ENCODE results near the gene GNL3L. TPM values are rescaled to one million over a fixed set of nuclear protein-coding genes. Genes with fewer than 3 reads are reported as not detected.
A peak's percentile ranks its signal among the peaks of the same experiment; 100 is the strongest.
"Not testable (repeated sequence)": the region's sequence is repeated elsewhere in the genome, so short reads cannot be mapped to it uniquely, and the experiment has no call there.

GNL3L gene
- 10 to 100 TPM in 4 of 6 experiments, 1 to 10 TPM in 2; 7.8 to 14.0 (median 11.9) TPM for total RNA-seq
- long read RNA-seq, partial matches to known transcripts = 0 of 1 reads
- long read RNA-seq, other reads (novel, unspliced or antisense) = 1 of 1 reads

- H3K27me3 ChIP-seq = no peaks in the 10 kb centered on the region
- H3K27ac ChIP-seq = peak within 1 kb of the TSS; percentile 61 to 64 (median 63)
- peak; percentile 88 to 93 (median 89) for DNase-seq
- TF ChIP-seq POLR2A (IDR thresholded peaks at IDR 0.05) (peak; percentile 45), CTCF (IDR thresholded peaks at IDR 0.05) (no peak)
- H3K9me3 ChIP-seq = no peaks in the 10 kb centered on the region
- no peaks in the 10 kb centered on the region for H3K36me3 ChIP-seq
- ATAC-seq = peak; percentile 94 to 96 (median 96)
- 27% methylated on average over 13 of the region's 51 CpGs for WGBS (ENCODE audit: insufficient coverage, low coverage, low lambda C conversion rate, missing lambda C conversion rate)
- peaks cover 0 to 3% (median 0%) of the 10 kb centered on the region in 4 donors for H3K4me1 ChIP-seq
- intact Hi-C loops (cut with DNase I) = no loop called here
- H3K4me3 ChIP-seq = peak within 1 kb of the TSS; percentile 49 to 71 (median 68)
Measured at GRCh38 chrX:54529552-54530356, at the start of gene GNL3L. Gene GNL3L (plus strand): TSS chrX:54530219. CDS start chrX:54532567, 2,348 bp downstream.

GRCh38 chrX:54482839-54483593, 47.0 kb upstream of the GNL3L start:
- Histone ChIP-seq H3K4me3 (no peak overlapping the region), H3K27ac (no peak overlapping the region), H3K27me3 (no peaks in the 10 kb centered on the region), H3K4me1 (no peaks in the 10 kb centered on the region), H3K9me3 (no peaks in the 10 kb centered on the region), H3K36me3 (no peaks in the 10 kb centered on the region)
- ATAC-seq (no peak), DNase-seq (no peak)
- 41% methylated on average over 7 of the region's 21 CpGs for WGBS (ENCODE audit: insufficient coverage, low coverage, low lambda C conversion rate, missing lambda C conversion rate)
- no peak for TF ChIP-seq CTCF (IDR thresholded peaks at IDR 0.05)
- no peak for TF ChIP-seq POLR2A (IDR thresholded peaks at IDR 0.05)
- intact Hi-C loops (cut with DNase I) = no loop called here

- Histone ChIP-seq H3K9me3 (no peaks in the 10 kb centered on the region), H3K27me3 (no peaks in the 10 kb centered on the region), H3K36me3 (no peaks in the 10 kb centered on the region), H3K27ac (no peak overlapping the region), H3K4me3 (no peak overlapping the region), H3K4me1 (no peaks in the 10 kb centered on the region)
- TF ChIP-seq POLR2A (IDR thresholded peaks at IDR 0.05) = no peak
- TF ChIP-seq CTCF (IDR thresholded peaks at IDR 0.05) = no peak
- DNase-seq = no peak
- intact Hi-C loops (cut with DNase I) = no loop called here
- ATAC-seq = no peak
- 78% methylated on average over 8 of the region's 9 CpGs for WGBS (ENCODE audit: insufficient coverage, low coverage, low lambda C conversion rate, missing lambda C conversion rate)
Measured at GRCh38 chrX:54483946-54484345, 46.1 kb upstream of the GNL3L start.

- Histone ChIP-seq H3K9me3 (no peaks in the 10 kb centered on the region), H3K36me3 (no peaks in the 10 kb centered on the region), H3K4me1 (no peaks in the 10 kb centered on the region), H3K27ac (no peak overlapping the region), H3K27me3 (no peaks in the 10 kb centered on the region), H3K4me3 (no peak overlapping the region)
- WGBS (ENCODE audit: insufficient coverage, low coverage, low lambda C conversion rate, missing lambda C conversion rate) = 27% methylated on average over 3 of the region's 3 CpGs
- ATAC-seq (no peak), DNase-seq (no peak)
- intact Hi-C loops (cut with DNase I) = no loop called here
- no peak for TF ChIP-seq CTCF (IDR thresholded peaks at IDR 0.05)
Measured at GRCh38 chrX:54484666-54485065, 45.4 kb upstream of the GNL3L start.

GRCh38 chrX:54489819-54490218, 40.2 kb upstream of the GNL3L start:
- intact Hi-C loops (cut with DNase I) = not testable (repeated sequence)

More at GRCh38 chrX:54489819-54490218, 40.2 kb upstream of the GNL3L start:
- not testable (repeated sequence) for H3K36me3 ChIP-seq, H3K27ac ChIP-seq, H3K27me3 ChIP-seq, H3K9me3 ChIP-seq, H3K4me1 ChIP-seq, H3K4me3 ChIP-seq, DNase-seq, ATAC-seq
- WGBS (ENCODE audit: insufficient coverage, low coverage, low lambda C conversion rate, missing lambda C conversion rate) = 74% methylated on average over 5 of the region's 5 CpGs
